Measurements from ENCODE around the gene STX7. TPM values are rescaled to one million over a fixed set of nuclear protein-coding genes. Genes with fewer than 3 reads are reported as not detected.

The STX7 gene
- total RNA-seq, 4 donors from 2014 or later = 30.1 to 48.2 (median 33.3) TPM

DNA sequence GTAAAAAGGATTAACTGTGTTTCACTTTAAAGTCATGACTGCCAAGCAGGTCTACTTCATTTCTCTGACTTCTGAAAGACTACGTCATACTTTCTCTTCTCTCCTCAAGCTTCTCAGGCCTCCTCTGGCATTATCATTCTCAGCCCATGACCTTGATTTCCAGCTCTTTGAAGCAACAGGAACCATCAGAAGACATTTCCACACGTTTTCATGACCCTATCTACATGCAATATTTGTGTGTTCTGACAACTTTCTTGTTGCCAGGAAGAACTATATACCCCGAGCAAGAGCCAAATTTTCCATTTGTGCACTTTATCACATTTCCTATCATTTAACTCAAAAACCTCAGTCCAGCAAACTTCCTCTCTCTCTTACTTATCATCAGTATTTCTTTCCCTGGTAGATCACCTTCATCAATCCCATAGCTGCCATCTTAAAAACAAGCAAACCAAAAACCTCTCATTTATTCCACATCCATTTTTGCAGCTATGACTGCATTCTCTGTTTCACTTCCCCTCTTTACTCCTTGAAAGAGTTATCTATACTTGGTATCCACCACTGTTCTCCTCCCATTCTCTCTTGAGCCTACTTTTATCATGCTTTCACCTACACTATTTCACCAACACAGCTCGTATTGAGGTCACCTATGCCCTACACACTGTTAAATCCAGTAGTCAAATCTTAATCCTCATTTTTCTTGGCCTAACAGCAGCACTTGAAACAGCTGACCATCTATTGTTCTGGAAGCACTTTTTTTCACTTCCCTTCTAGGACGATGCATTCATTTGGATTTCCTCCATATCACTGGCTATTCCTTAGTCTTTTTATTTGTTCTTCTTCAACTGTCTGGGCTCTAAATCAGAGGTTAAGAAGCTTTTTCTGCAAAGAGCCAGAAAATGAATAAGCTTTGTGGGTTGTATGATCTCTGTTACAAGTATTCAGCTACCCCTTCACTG is 47.1 kb downstream of the STX7 start:
- intact Hi-C loops (cut with DNase I; ENCODE audit: low total_unique reads) = no loop called here
- WGBS, 2 donors = 76 to 86% methylated on average over 5 of the region's 5 CpGs
- no peak for DNase-seq (ENCODE audit: low spot score in 2 of 2)
- H3K4me3 ChIP-seq (ENCODE audit: low read depth, poor library complexity, severe bottlenecking) = no peak overlapping the region
- TF ChIP-seq, protein P1, sequence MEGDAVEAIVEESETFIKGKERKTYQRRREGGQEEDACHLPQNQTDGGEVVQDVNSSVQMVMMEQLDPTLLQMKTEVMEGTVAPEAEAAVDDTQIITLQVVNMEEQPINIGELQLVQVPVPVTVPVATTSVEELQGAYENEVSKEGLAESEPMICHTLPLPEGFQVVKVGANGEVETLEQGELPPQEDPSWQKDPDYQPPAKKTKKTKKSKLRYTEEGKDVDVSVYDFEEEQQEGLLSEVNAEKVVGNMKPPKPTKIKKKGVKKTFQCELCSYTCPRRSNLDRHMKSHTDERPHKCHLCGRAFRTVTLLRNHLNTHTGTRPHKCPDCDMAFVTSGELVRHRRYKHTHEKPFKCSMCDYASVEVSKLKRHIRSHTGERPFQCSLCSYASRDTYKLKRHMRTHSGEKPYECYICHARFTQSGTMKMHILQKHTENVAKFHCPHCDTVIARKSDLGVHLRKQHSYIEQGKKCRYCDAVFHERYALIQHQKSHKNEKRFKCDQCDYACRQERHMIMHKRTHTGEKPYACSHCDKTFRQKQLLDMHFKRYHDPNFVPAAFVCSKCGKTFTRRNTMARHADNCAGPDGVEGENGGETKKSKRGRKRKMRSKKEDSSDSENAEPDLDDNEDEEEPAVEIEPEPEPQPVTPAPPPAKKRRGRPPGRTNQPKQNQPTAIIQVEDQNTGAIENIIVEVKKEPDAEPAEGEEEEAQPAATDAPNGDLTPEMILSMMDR (IDR thresholded peaks at IDR 0.05) = no peak
- no peak for TF ChIP-seq POLR2A (IDR thresholded peaks at IDR 0.05)

DNA sequence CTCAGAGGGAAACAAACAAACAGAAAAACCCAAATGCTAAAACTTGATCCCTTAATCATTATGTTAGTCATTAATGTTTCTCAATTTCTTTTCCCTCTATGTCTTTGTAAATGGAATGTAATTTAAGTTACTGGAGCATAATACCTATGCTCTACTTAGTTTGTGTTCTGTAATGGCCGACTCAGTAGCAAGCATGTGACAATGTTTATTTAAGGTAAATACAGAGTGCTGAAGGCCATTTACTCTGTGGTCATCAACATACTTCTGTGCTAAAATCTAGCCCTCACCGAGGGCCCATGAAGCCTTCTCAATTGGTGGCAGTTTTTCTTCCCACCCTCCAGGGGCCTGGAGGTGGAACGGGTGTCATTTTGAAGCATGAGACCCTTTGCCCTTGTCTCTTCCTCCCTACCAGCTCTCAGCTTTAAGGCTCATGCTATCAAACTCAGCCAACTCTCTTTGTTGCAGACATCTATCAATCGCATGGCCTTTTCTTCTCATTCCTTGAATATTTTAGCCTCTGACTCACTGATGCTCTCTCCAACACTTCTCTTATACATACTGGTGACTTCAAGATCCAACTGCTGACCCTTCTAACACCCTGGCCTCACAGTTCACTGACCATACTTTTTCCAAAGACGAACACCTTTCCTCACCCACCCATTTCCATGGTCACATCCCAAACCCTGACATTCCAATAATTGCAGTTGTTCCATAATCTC is 48.2 kb downstream of the STX7 start:
- intact Hi-C loops (cut with DNase I; ENCODE audit: low total_unique reads) = no loop called here
- 89 to 92% methylated on average over 5 of the region's 5 CpGs for WGBS, 2 donors

DNA sequence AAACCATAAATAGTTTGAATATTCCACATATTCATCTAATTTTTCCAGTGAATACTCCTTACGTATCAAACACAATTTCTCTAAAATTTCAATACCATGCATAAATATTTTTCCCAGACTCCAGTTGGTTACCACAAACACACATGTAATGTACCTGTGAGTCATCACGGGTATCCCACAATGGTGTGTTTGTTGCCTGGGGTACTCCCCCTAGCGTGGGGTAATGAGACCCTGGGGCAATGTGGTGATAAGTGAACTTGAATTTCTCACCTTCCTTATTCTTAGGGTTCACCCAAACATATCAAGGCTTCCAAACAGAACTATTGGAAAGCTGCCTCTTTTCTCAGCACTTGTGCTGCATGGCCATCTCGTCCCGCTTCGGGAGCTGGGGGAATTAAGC is 51.0 kb downstream of the STX7 start:
- intact Hi-C loops (cut with DNase I; ENCODE audit: low total_unique reads) = no loop called here
- 85 to 93% methylated on average over 6 of the region's 6 CpGs for WGBS, 2 donors

More for the DNA sequence above, 48.2 kb downstream of the STX7 start:
- TF ChIP-seq POLR2A (IDR thresholded peaks at IDR 0.05) = no peak
- TF ChIP-seq, protein P1 (IDR thresholded peaks at IDR 0.05) = no peak
- H3K4me3 ChIP-seq (ENCODE audit: low read depth, poor library complexity, severe bottlenecking) = no peak overlapping the region
- DNase-seq (ENCODE audit: low spot score in 2 of 2) = no peak

DNA sequence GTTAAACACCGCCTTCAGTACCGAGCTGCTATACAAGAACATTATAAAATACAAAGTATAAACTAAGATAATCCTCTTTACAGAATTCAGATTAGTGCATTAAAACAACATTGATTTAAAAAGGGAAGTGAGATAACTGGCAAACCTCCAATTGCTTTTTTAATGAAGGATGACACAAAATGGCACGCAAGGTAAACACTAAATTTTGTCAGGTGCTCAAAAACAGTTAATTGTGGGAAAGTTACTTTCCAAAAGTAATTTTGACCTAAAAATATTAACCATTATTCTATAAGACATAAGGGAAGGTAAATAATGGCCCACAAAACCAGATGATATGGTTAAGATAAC is 53.3 kb downstream of the STX7 start:
- intact Hi-C loops (cut with DNase I; ENCODE audit: low total_unique reads) = no loop called here
- 95 to 97% methylated on average over 3 of the region's 3 CpGs for WGBS, 2 donors
- H3K4me3 ChIP-seq (ENCODE audit: low read depth, poor library complexity, severe bottlenecking) = no peak overlapping the region
- TF ChIP-seq, protein P1 (IDR thresholded peaks at IDR 0.05) = no peak
- no peak for TF ChIP-seq POLR2A (IDR thresholded peaks at IDR 0.05)
- no peak for DNase-seq (ENCODE audit: low spot score in 2 of 2)

More for the DNA sequence above, 51.0 kb downstream of the STX7 start:
- TF ChIP-seq, protein P1 (IDR thresholded peaks at IDR 0.05) = no peak
- no peak for TF ChIP-seq POLR2A (IDR thresholded peaks at IDR 0.05)
- no peak for DNase-seq (ENCODE audit: low spot score in 2 of 2)
- H3K4me3 ChIP-seq (ENCODE audit: low read depth, poor library complexity, severe bottlenecking) = no peak overlapping the region

DNA sequence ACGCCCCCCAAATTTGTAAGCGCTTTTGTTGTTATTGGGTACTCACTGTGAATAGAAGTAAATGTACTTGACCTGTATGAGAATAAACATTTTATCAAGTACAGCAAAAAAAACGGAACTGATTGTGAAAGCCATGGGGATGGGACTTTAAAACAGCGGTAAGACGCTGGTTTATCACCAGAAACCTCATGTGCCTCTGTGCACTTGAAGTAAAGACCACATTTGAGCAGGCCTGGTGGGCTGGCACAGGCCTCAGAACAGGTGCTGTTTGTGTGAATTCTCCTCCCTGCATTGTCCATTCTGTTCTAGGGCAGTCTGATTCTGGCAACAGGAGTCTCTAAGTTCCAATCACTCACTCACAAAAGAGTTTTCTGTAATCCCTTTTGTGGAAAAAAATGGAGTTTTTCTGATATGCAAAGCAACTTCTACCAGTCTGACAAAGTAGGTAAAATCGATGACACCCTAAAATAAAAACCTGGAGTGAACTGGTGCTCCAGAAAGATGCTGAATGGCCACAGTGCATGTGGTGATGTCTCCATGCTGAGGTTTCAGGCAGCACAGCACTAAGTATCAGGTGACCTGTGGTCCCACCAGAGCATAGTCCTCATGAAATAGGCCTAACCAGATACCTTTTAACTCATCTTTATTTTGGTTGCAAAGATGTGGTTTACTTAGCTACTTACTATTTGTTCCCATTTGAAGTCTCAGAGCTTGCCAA is 53.9 kb downstream of the STX7 start:
- 95 to 97% methylated on average over 6 of the region's 6 CpGs for WGBS, 2 donors
- intact Hi-C loops (cut with DNase I; ENCODE audit: low total_unique reads) = no loop called here
- no peak for DNase-seq (ENCODE audit: low spot score in 2 of 2)
- H3K4me3 ChIP-seq (ENCODE audit: low read depth, poor library complexity, severe bottlenecking) = no peak overlapping the region
- TF ChIP-seq, protein P1 (IDR thresholded peaks at IDR 0.05) = no peak
- no peak for TF ChIP-seq POLR2A (IDR thresholded peaks at IDR 0.05)
